Measurements from ENCODE around the gene C19orf85. TPM values are rescaled to one million over a fixed set of nuclear protein-coding genes. Genes with fewer than 3 reads are reported as not detected.

C19orf85 gene
- polyA plus RNA-seq, 2 of the 4 experiments (the other 2 are of a cell fraction), result not detected

- TF ChIP-seq KDM5A (IDR thresholded peaks at IDR 0.05) (no peak), RARB (CRISPR knock-in tag; IDR thresholded peaks at IDR 0.05) (no peak)
Measured at GRCh38 chr19:55490478-55491432, 26.2 kb upstream of the C19orf85 start (continued).

GRCh38 chr19:55489711-55490477 lies 25.3 kb upstream of the C19orf85 start:
- no peak for DNase-seq (ENCODE audit: low read depth in 1 of 2, low spot score in 1 of 2)
- FAIRE-seq, result no peak
- WGBS (ENCODE audit: missing lambda C conversion rate), result 77% methylated on average over 8 of the region's 21 CpGs
- Histone ChIP-seq H3K4me1 (peaks cover 65% of the 10 kb centered on the region), H3K4me3 (no peak overlapping the region), H3K4me2 (no peak overlapping the region), H3K27ac (peak overlapping the region in 1 of 2 experiments; percentile 93; a peak in 3 of 6 replicates), H3K9me3 (no peaks in the 10 kb centered on the region)
- ChIA-PET POLR2A (interaction anchor here (2.9 kb wide), 1 partner anchor 13 kb away, joined by 7 read pairs; the partner anchor contains the start of gene ZNF628), CTCF (interaction anchor here (1.2 to 17.3 kb wide), 6 partner anchors 10 to 149 kb away, joined by 3 to 219 read pairs (median 4); no protein-coding TSS in a partner anchor)
- ATAC-seq, result no peak
- no peak for TF ChIP-seq CBX2 (IDR thresholded peaks at IDR 0.05; ENCODE audit: borderline replicate concordance, low read depth)
- TF ChIP-seq HMGXB4 (CRISPR knock-in tag; IDR thresholded peaks at IDR 0.05; ENCODE audit: borderline replicate concordance), result no peak
- no peak for TF ChIP-seq RARB (CRISPR knock-in tag; IDR thresholded peaks at IDR 0.05)
- TF ChIP-seq HOXB5 (CRISPR knock-in tag; IDR thresholded peaks at IDR 0.05), result no peak
- TF ChIP-seq TP53 (CRISPR knock-in tag; IDR thresholded peaks at IDR 0.05), result no peak
- no peak for TF ChIP-seq ATOH8 (CRISPR knock-in tag; IDR thresholded peaks at IDR 0.05; ENCODE audit: low read depth)
- no peak for TF ChIP-seq REST (IDR thresholded peaks at IDR 0.05)
- TF ChIP-seq TFCP2L1 (CRISPR knock-in tag; IDR thresholded peaks at IDR 0.05), result no peak

GRCh38 chr19:55488986-55489710 lies 24.6 kb upstream of the C19orf85 start:
- Histone ChIP-seq H3K4me3 (no peak overlapping the region), H3K4me2 (no peak overlapping the region; the same call in 2 of the 3 replicates), H3K9me3 (no peaks in the 10 kb centered on the region), H3K4me1 (peaks cover 69% of the 10 kb centered on the region), H3K27ac (peak overlapping the region in 1 of 2 experiments; percentile 93; a peak in 3 of 6 replicates)
- 84% methylated on average over 22 of the region's 36 CpGs for WGBS (ENCODE audit: missing lambda C conversion rate)
- POLR2A ChIA-PET, result interaction anchor here (1.0 kb wide), 1 partner anchor 136 kb away, joined by 8 read pairs; the partner anchor contains the start of gene ZNF784
- DNase-seq (ENCODE audit: low read depth in 1 of 2, low spot score in 1 of 2) (no peak), FAIRE-seq (no peak), ATAC-seq (no peak)
- CTCF ChIA-PET, result interaction anchor here (0.6 to 17.3 kb wide), 7 partner anchors 10 to 143 kb away, joined by 3 to 219 read pairs (median 14); partner anchors contain the start of gene ZNF628
- no peak for TF ChIP-seq PBX3 (IDR thresholded peaks at IDR 0.05)
- no peak for TF ChIP-seq KDM5A (IDR thresholded peaks at IDR 0.05)
- TF ChIP-seq NPAS2 (CRISPR knock-in tag; IDR thresholded peaks at IDR 0.05; ENCODE audit: borderline replicate concordance), result no peak
- no peak for TF ChIP-seq CHD4 (IDR thresholded peaks at IDR 0.05; ENCODE audit: borderline replicate concordance)
- no peak for TF ChIP-seq USF2 (IDR thresholded peaks at IDR 0.05)
- no peak for TF ChIP-seq REST (IDR thresholded peaks at IDR 0.05)
- no peak for TF ChIP-seq HOXA7 (CRISPR knock-in tag; IDR thresholded peaks at IDR 0.05)
- TF ChIP-seq RCOR1 (IDR thresholded peaks at IDR 0.05; ENCODE audit: low read depth, low read length), result no peak
